ENCODE measurements around the gene PRKCA.

Gene PRKCA

DNA sequence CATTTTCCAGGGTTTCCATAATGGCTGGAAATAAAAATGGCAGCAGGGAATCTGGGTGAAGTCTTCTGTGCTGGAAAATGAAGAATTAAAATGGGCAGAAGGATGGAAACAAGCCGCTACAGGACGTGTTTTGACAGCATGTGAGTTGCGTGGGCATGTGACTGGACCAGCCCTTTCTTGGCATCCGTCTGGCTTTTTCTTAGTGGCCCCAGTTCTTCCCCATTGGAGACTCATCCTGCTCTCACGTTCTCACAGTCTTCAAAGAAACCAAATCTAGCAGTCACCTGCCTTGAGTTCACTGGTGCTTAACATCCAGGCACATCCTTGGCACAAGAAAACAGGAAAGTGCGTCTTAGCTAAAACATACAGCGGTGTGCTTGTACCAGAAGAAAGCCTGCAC is 352.4 kb downstream of the PRKCA start:
- no peak for DNase-seq (ENCODE audit: low spot score)

DNA sequence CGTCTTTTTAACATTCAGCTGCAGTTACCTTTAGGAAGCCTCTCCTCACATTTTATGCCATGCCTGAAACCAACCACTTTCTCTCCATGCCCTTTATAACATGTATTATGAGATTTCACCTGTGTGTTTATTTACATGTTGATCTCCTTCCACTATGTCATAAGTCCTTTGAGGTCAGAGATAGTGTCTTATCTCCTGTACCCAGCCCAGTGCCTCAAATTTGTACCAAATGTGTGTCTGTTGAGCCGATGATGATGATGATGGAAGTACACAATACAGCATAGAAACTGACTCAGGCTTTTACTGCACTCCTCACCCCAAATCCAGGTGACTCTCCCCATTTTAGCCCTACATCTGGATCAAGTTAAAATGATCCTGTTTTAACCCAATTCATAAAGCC is 353.0 kb downstream of the PRKCA start:
- no peak for DNase-seq (ENCODE audit: low spot score)

DNA sequence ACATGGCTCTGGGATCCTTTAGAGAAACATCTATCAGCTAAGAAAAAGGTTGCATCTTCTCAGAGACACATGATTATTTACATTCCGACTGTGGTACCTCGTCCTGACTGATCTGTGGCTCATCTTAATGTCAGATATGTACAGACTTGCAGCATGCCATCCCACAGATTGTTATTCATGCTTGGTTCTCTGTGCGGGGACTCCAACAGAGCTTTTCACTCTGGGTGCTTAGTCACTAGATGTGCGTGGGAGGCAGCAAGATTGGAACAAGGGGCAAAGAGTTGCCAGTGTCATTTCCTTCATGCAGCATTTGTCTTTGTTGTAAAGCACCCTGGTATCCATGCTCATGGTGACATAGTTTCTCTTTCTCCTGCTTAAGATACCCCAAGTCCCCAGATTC is 353.4 kb downstream of the PRKCA start:
- no peak for DNase-seq (ENCODE audit: low spot score)

DNA sequence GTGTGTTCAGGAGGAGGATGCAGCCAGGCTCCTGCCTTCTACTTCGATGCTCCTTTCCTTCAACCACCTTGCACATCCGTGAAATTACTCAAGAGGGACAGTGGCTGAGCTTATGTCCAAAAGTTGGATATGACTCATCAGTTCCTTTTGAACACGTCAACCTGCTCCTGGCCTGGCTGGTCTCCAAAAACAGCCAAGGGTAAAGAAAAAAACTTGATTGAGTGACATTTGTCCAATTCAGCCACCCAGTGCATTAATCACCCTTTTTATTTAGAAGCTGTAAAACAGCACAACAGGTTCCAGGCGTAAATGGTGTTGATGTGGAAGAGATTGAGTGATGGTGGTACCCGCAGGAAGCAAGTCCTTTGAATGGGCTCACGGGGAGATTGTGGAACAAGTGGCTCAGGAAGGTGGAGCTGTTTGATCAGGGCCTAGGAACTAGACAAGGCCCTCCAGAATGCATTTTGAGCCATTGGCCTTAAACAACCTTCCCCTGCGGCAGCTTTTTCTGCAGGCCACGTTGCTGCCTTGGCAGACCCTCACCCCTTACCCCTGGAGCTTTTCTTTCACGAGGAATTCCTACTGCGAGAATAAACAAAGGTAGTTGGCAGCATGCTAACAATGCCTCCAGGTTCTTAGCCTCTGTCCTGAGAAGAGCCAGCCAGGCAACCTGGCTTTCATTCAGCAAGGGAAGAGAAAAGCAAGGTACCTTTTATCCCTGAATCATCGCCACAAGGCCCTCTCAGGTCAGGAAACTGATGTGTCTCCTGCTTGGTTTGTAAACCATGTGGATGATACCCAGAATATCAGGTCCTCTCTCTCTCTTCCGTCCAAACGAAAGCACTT is 359.2 kb downstream of the PRKCA start:
- no peak for DNase-seq (ENCODE audit: low spot score)

DNA sequence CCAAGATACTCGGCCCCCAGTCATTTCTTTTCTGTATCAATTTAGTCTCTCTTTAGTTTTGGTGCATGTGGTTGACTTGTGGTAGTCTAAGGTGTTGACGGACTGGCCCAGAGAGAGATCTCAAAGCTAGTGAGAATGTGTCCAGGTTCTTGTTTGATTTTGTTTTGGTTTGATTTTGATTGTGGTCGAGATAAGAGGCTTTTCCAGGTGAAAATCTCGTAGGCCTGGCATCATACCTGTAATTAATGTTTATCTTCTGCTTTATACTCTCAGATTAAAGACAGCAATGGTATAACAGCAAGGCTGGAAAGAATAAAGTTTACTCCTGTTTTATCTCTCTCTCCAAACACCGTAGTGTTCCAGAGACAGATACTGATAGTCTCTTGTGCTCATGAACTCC is 360.1 kb downstream of the PRKCA start:
- DNase-seq (ENCODE audit: low spot score): no peak

DNA sequence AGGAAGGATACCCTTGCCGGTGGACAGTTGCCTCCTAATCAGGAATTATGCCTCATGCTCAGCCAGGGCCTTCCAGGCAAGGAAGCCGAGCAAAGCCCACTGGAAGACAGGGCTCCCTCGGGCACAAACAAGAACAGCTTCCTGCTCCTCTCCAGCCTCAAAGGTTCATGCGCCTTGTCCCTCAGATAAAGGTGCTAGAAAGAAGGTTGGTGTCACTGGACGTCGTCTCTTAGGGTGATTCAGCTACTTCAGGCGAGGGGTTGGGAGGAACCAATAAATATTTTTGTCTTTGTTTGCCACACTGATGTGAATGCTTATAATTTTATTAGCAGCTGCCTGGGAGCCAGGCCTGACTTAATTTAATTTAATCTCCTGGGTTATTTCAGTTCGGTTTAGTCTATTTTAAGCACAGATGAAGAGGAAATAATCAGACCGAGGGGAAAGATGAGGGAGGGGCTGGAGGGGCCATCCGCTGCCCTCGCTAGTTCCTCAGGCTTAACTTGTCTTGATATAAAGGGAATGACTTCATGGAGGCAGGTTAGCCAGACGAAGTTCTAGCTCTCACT is 360.7 kb downstream of the PRKCA start:
- DNase-seq (ENCODE audit: low spot score): no peak

DNA sequence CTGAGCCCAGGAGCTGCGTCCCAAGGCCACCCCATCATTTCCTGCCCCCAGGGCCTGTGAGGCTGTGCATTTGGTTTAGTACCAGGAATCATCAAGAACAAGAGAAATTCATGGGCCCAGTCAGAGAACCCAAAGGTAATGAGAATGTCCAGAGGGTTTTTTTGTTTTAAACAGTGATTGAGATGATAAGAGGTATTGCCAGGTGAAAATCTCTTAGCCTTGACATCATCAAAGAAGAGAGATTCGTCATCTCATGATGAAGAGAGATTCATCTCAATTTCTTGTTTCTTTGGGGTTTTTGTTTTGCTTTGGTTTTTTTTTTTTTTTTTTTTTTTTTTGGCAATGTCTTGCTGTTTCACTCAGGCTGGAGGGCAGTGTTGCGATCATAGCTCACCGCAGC is 361.9 kb downstream of the PRKCA start:
- DNase-seq (ENCODE audit: low spot score): no peak

DNA sequence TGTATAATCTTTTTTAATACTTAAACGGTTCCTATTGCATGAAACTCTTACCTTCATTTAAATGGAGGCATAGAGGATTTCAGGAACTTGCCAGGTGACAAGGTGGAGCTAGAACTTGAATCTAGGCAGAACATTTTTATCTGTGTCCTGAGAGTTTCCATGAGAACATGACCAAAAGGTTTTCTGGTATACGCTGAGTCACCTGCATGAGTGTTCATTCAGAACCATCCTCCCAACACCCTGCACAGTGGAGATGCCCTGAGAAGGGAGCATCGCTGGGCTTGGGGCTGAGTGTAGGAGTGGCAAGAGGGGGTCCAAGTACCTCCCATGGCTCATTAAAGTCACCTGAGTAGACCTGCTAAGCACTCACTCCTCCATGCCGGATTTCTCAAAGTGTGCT is 362.8 kb downstream of the PRKCA start:
- no peak for DNase-seq (ENCODE audit: low spot score)

DNA sequence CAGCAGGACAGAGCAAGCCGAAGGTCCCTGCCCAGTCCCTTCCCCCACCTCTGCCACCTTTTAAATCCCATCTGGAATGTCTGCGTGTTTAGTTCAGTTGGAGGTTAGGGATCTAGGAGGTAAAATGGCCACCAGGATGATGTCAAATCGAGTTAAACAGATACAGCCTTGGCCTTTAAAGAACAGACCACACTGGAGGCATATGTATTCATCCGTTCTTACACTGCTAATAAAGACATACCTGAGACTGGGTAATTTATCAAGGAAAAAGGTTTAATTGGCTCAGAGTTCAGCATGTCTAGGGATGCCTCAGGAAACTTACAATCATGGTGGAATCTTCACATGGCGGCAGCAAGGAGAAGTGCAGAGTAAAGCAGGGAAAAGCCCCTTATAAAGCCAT is 364.7 kb downstream of the PRKCA start:
- no peak for DNase-seq (ENCODE audit: low spot score)

DNA sequence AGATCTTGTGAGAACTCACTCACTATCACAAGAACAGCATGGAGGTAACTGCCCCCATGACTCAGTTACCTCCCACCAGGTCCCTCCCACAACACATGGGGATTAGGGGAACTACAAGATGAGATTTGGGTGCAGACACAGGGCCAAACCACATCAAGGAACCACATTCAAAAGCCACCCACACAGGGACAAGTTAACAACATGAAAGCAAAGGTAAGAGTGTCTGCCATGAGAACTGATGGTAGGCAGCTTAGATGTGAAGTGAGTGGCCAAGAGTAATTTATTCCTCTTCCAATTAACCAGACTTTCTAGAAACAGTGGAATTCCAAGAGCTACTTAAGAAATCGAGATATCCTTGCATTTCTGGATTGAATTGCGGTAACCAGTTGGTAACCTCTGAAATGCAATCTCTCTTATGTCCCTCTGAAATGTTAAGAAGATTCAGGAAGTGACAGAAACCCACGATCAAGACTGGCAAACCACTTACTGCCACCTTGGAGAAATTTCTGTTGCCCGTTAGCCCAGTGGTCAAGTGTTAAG is 365.1 kb downstream of the PRKCA start:
- DNase-seq (ENCODE audit: low spot score): no peak

DNA sequence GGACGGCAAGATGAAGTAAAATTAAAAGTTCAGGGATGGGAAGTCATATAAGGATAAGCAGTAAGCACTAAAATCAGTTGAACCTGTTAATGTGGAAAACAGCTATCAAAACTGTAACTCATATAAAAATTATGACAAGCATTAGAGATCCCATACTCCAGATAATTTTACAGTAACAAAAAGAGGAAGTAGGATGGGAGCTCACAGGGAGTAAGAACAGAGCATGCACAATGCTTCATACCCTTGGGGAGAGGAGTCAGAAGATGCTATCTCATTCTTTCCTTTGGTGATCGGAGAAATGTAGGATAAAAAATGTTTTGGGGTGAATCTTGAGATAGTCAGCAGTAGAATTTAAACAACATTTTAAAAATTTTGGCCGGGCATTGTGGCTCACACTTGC is 367.8 kb downstream of the PRKCA start:
- no peak for DNase-seq (ENCODE audit: low spot score)

DNA sequence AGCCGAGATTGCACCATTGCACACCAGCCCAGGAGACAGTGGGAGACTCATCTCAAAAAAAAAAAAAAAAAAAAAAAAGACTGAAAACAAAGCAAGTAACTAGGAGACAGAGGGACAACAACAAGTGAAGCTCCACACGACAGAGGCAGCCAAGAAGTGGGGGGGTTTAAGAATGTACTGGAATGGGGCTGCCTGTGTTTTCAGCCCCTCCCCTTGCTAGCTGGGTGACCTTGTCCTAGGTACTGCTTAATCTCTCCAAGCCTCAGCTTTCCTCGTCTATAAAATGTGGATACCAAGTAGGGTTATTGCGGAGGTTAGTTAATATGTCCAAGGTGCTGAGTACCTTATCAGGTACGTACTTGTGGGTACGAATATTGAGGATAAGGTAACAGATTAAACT is 368.7 kb downstream of the PRKCA start:
- no peak for DNase-seq (ENCODE audit: low spot score)

DNA sequence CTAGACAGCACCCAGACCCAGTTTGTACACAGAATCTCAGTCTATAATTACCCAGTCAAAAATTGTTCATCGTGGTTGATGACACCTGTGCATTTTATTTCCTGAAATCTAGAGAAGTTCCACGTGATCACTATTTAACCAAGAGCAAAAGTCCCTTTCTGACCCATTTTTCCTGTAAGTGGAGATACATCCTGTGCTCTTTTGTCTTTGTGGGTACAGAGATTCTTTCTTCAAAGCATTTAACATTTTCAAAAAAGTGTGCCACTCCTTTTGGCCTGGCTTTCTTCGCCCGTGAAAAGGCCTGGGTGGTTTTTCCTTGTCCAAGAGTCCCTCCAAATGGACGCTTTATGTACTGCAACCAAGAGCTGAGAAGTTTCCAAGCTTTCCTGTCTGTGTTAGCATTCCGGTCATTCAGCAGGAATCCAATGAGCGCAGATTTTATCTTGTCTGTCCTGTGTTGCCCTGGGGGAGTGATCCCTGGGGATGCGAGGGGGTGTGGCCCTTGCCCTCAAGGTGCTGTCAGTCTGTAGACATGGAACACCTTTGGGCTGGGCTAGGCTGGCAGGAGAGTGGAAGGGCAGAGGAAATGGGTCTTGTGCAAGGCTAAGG is 371.4 kb downstream of the PRKCA start:
- peak; percentile 51 for DNase-seq (ENCODE audit: low spot score)

DNA sequence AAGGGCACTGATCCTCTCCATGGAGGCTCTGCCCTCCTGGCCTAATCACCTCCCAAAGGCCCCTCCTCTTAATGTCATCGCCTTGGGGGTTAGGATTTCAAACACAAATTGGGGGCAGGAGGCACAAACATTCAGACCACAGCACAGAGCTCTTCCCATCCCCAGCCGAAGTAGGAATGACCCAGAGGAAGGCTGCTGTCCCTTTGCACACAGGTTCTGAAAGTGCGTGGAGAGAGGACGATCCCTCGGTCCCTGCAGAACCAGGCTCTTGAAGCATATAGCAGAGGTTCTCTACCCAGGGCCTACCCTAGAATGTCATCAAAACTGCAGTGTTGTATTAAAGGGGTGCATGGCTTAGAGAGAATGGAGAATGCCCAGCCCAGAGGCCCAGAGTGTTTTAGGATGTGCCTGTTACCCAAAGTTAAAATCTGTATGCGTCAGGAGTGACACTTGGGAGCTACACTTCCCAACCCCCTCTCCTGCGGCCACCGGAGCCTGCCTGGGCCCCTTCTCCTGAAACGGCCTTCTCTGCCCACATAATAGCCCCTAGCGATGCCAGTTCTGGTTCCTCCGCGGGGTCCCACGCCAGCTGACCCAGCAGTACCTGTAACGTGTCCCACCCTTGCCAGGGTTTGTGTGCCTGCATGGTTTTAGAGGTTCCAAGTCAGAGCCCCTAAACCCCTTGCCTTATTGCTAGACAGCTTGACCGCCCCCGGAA is 373.0 kb downstream of the PRKCA start:
- DNase-seq (ENCODE audit: low spot score): no peak

DNA sequence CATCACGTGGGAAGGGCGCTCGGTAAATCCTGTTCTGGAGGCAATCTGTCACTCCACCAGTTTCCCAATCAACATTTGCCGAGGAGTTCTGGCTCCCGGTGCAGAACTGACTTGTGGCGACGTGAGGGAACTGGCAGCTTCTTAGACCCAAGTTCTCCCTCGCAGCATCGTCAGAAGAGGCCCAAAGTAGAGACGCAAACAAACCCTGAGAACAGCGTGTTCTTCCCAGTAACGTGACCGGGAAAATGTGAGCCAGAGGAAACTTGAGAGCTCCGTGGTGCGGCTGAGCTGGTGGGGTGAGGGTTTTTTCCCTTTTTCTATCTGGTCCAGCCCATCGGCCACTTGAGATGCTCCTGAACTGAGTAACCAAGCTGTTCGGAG is 373.6 kb downstream of the PRKCA start:
- DNase-seq (ENCODE audit: low spot score): no peak

DNA sequence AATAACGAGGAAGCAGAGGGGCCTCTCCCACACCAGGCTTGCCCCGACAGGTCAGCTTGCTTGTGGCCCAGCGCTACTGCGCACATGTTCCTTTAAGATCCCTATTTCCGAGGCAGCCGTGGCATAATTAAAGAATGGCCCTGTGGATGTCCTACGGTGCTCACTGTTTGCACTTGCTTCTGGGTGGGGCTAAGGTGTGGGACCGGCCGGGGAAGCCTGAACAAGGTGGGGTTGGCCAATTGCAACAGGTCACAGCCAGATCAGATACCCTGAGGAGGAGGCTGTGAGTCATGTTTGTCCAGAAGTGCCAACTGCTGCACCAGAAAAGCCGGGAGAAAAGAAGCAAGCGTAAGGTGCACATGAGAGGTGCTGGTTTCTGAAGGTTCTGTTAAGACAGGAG is 374.0 kb downstream of the PRKCA start:
- DNase-seq (ENCODE audit: low spot score): peak; percentile 68

DNA sequence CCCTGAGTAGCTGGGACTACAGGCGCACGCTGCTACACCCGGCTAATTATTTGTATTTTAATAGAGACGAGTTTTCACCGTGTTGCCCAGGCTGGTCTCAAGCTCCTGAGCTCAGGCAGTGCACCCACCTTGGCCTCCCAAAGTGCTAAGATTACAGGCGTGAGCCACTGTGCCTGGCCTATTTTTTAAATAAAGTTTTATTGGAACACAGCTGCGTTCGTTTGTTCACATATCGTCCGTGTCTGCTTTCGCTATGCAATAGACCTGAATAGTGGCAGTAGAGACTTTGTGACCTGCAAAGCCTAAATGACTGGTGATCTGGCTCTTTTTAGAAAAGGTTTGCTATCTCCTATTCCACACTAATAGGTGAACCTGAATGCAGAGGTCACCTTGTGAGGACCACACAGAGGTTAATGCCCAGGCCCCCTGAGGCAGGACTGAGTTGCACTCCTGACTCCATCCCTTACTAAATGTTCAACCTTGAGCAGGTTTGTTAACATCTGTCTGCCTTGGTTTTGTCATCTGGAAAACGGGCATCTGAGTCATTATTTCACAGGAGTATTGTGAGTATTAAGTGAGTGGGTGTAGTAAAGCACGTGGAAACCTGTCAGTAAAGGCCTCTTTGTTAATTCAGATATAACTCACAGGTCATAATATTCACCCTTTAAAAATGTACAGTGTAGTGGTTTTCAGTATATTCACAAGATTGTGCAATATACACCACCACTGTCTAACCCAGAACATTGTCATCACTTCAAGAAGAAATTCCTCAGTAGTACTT is 375.0 kb downstream of the PRKCA start:
- DNase-seq (ENCODE audit: low spot score): no peak

DNA sequence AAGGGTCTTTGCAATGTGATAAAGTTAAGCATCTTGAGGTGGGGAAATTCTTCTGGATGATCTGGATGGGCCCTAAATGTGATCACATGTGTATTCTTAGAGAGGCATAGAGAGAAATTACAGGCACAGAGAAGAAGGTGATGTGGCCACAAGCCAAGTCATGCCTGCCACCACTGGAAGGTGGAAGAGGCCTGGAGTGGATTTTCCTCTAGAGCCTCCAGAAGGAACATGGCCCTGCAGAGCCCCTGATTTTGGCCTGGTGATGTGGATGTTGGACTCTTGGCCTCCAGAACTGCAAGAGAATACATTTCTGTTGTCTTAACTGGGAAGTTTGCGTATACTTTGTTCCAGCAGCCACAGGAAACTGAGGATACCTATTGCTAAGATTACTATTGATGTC is 375.6 kb downstream of the PRKCA start:
- no peak for DNase-seq (ENCODE audit: low spot score)

DNA sequence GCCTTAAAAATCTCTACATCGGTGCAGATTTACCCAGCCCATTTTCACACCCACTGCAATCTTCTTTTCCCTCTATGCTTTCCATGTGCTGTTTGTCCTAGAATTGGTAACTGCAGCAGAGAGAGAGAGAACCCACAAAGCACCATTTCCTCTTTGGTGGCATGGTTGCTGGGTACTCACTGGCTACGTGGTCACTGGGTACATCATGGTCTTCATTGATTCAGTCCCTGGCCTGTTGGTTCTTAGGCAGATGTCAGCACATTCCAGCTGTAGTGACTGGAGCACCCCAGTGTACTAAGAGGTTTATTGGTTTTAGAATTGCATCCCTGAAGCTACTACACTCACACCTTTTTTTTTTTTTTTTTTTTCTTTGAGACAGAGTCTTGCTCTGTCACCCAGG is 376.4 kb downstream of the PRKCA start:
- no peak for DNase-seq (ENCODE audit: low spot score)

DNA sequence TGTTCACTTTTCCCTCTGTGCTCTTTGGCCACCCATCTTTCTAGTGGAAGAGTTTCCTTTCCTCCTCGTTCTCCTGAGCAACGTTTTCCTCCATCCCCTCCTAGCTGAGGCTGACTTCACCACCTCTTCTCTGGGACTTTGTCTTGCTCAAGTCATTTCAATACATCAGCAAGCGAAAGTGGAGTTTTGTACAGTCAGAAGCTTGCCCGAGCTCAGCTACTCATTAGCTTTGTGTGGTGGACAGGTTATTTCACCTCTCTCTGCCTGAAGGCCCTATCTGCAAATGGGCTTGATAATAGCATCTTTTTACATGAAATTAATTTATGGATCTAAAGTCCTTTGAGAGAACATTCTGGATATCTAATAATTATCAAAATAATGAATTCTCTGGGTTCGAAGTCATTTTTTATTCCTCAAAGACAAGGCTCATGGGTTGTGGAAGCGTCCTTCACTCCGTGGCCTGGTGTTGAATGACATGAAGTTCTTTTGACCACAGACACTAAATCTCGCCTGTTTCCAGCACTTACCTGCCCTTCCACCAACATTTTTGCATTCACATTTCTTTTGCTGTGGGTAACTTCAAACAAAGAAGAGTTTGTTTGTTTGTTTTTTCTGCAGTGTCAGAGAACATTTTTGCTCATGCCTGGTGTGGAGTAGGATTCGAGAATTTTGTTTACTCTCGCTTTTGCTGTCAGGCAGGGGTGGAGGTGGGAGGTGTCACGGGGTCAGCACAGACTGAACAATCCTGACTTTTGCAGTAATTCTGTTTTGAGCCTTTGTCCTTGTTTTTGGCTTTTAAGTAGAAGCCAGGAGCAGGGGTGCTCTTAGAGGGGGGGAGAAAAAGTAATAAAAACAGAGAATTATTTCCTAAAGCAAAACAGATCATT is 377.5 kb downstream of the PRKCA start:
- no peak for DNase-seq (ENCODE audit: low spot score)

DNA sequence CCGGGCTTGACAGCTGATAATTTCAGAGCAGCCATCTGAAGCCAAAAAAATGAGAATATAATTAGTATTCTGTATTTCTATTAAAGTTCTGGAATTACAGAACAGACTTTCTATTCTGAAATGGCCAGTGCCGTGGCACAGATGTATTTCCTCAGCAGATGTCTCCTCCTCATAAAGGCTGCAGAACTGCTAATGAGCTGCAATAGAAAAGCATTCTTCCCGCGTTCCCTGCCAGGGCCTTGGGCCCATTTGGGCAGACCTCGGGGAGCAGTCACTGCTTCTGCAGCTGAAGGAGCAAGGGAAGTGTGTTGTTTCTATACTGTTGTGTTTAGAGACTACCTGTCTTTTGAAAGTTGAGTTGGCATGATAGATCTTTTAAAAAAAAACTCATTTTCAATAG is 379.9 kb downstream of the PRKCA start:
- no peak for DNase-seq (ENCODE audit: low spot score)

All from HuH-7.5 (cell line).